Tongue (tissue), 2 donors: ENCODE results near the gene TMEM187. TPM values are rescaled to one million over a fixed set of nuclear protein-coding genes. Genes with fewer than 3 reads are reported as not detected.

Experiments used
- DNase-seq: peaks from one replicate; pipeline ENCODE4 v3.0.0-alpha.2; 2015
- total RNA-seq: library from RNA; depleted of rRNA; stranded (reverse); fragments of >200 nt; gene quantifications from one replicate; pipeline ENCODE4 v1.2.3, GENCODE V29; 2014

Gene TMEM187
- total RNA-seq, 1 donor from 2014 or later = 9.4 TPM

GRCh38 chrX:154000051-154000450, 27.5 kb downstream of the TMEM187 start:
- no peak for DNase-seq

GRCh38 chrX:154002215-154002719, 29.7 kb downstream of the TMEM187 start:
- peak; percentile 40 for DNase-seq

- DNase-seq = no peak
Measured at GRCh38 chrX:154004315-154004714, 31.8 kb downstream of the TMEM187 start.

GRCh38 chrX:154006947-154007346, 34.4 kb downstream of the TMEM187 start:
- no peak for DNase-seq

GRCh38 chrX:154008521-154008920, 36.0 kb downstream of the TMEM187 start:
- no peak for DNase-seq

- no peak for DNase-seq
Measured at GRCh38 chrX:154010330-154011087, 38.0 kb downstream of the TMEM187 start.

- no peak for DNase-seq
Measured at GRCh38 chrX:154011376-154012335, 39.1 kb downstream of the TMEM187 start.

GRCh38 chrX:154012336-154012991, 39.9 kb downstream of the TMEM187 start:
- DNase-seq = no peak

GRCh38 chrX:154013001-154013421, 40.5 kb downstream of the TMEM187 start:
- DNase-seq = no peak

- peak; percentile 70 for DNase-seq
Measured at GRCh38 chrX:154013614-154014360, 41.2 kb downstream of the TMEM187 start.

GRCh38 chrX:154014429-154015380, 42.2 kb downstream of the TMEM187 start:
- no peak for DNase-seq

- no peak for DNase-seq
Measured at GRCh38 chrX:154015581-154016264, 43.2 kb downstream of the TMEM187 start.

- DNase-seq = no peak
Measured at GRCh38 chrX:154016366-154017076, 44.0 kb downstream of the TMEM187 start.

GRCh38 chrX:154017766-154018517, 45.4 kb downstream of the TMEM187 start:
- DNase-seq = no peak

GRCh38 chrX:154018518-154019060, 46.0 kb downstream of the TMEM187 start:
- no peak for DNase-seq

- no peak for DNase-seq
Measured at GRCh38 chrX:154019061-154019621, 46.6 kb downstream of the TMEM187 start.
